OCI-LY7 (cell line): ENCODE data around the gene PATE2. TPM values are rescaled to one million over a fixed set of nuclear protein-coding genes. Genes with fewer than 3 reads are reported as not detected.

Source experiments
- Bru-seq: library from RNA; stranded (reverse); fragments of 400-500 nt; gene quantifications from one replicate; lab custom pipeline; 2021; lab: Mats Ljungman, UMichigan
- BruChase-seq, 2 experiments: library from RNA; stranded (reverse); fragments of 400-500 nt; gene quantifications; one replicate each; lab custom pipeline; 2021; lab: Mats Ljungman, UMichigan
- BruUV-seq: library from RNA; stranded (reverse); fragments of 400-500 nt; replicated peaks from 2 replicates; lab custom pipeline; 2021; lab: Mats Ljungman, UMichigan
- CTCF ChIA-PET: fragments of 300-600 bp; sonication (Branson Sonifier 250); formaldehyde crosslinking; loops from one replicate; lab custom pipeline; 2022; ENCODE audit warnings: antibody characterized with exemption; ENCODE audit not compliant: unreplicated experiment; lab: Charles Lee
- POLR2A ChIA-PET: fragments of 300-600 bp; sonication (Branson Sonifier 250); formaldehyde crosslinking; loops from one replicate; lab custom pipeline; 2022; ENCODE audit warnings: antibody characterized with exemption; lab: Charles Lee
- DNase-seq: peaks from one replicate; pipeline ENCODE4 v3.0.0-alpha.2; 2015; ENCODE audit warnings: low spot score
- H2AFZ ChIP-seq: fragments of 200-600 bp; sonication (generic), shearing (Covaris generic); 2 replicates; pipeline ENCODE4 v1.6.1; 2014; ENCODE audit warnings: mild to moderate bottlenecking, antibody characterized with exemption, low read length, moderate library complexity
- H3K27ac ChIP-seq: fragments of 200-600 bp; sonication (generic); 2 replicates; pipeline ENCODE4 v1.5.1; 2014; ENCODE audit warnings: mixed run types, low read depth, mild to moderate bottlenecking, moderate library complexity, low read length, inconsistent platforms; ENCODE audit not compliant: poor library complexity, severe bottlenecking
- H3K36me3 ChIP-seq: fragments of 200-600 bp; sonication (generic); 2 replicates; pipeline ENCODE4 v1.6.1; 2014; ENCODE audit warnings: mild to moderate bottlenecking, antibody characterized with exemption, low read length, moderate library complexity, mixed read lengths; ENCODE audit not compliant: insufficient read depth
- H3K4me1 ChIP-seq: fragments of 200-600 bp; sonication (generic); 2 replicates; pipeline ENCODE4 v1.5.1; 2014; ENCODE audit warnings: mild to moderate bottlenecking, low read length; ENCODE audit not compliant: insufficient read depth, poor library complexity, severe bottlenecking
- H3K4me2 ChIP-seq: fragments of 200-600 bp; sonication (generic); 2 replicates; pipeline ENCODE4 v1.6.1; 2014; ENCODE audit warnings: mild to moderate bottlenecking, low read length
- H3K4me3 ChIP-seq: fragments of 200-600 bp; sonication (generic); 2 replicates; pipeline ENCODE4 v1.5.1; 2014; ENCODE audit warnings: mild to moderate bottlenecking, low read depth, low read length; ENCODE audit not compliant: poor library complexity, severe bottlenecking
- H3K79me2 ChIP-seq: fragments of 200-600 bp; sonication (generic); 2 replicates; pipeline ENCODE4 v1.6.1; 2016; ENCODE audit warnings: low read depth, mild to moderate bottlenecking, low read length, moderate library complexity, mixed read lengths; ENCODE audit not compliant: insufficient read depth
- H3K9me2 ChIP-seq: fragments of 200-600 bp; sonication (generic); 2 replicates; pipeline ENCODE4 v1.6.1; 2016; ENCODE audit warnings: mild to moderate bottlenecking, low read length, mixed read lengths; ENCODE audit not compliant: insufficient read depth
- H3K9me3 ChIP-seq: fragments of 200-600 bp; sonication (generic); 2 replicates; pipeline ENCODE4 v1.6.1; 2014; ENCODE audit warnings: mild to moderate bottlenecking, mixed run types, low read length, mixed read lengths
- H4K20me1 ChIP-seq: fragments of 200-600 bp; sonication (generic); 2 replicates; pipeline ENCODE4 v1.6.1; 2014; ENCODE audit warnings: mild to moderate bottlenecking, antibody characterized with exemption, low read length, moderate library complexity, mixed read lengths; ENCODE audit not compliant: insufficient read depth
- CTCF ChIP-seq: fragments of 200-600 bp; sonication (generic); conservative IDR thresholded peaks from 2 replicates; pipeline ENCODE4 v1.5.1; 2014; ENCODE audit warnings: mild to moderate bottlenecking, antibody characterized with exemption, low read length, moderate library complexity, mixed read lengths
- EZH2phosphoT487 ChIP-seq: fragments of 200-600 bp; sonication (generic); IDR thresholded peaks from 2 replicates; pipeline ENCODE4 v1.6.1; 2018; ENCODE audit warnings: low read depth, borderline replicate concordance, mild to moderate bottlenecking, mixed run types, antibody characterized with exemption, low read length, moderate library complexity, mixed read lengths
- intact Hi-C: fragments of 100-400 bp; cut with micrococcal nuclease; formaldehyde crosslinking; loops from one replicate; pipeline ENCODE4 v1.10.0; 2022; ENCODE audit not compliant: unreplicated experiment
- long read RNA-seq: library from polyadenylated mRNA; stranded (forward); transcript quantifications from one replicate; pipeline ENCODE4 v2.0.0, GENCODE V29; 2022
- total RNA-seq, 2 experiments: library from RNA; depleted of rRNA in 1 of 2; stranded (reverse); fragments of >200 nt in 1 of 2; shearing (Covaris generic) in 1 of 2; gene quantifications; 2 replicates each; pipeline ENCODE4 v1.2.3, GENCODE V29; 2014 to 2022

The PATE2 gene
- total RNA-seq (2014; rRNA removed; shearing (Covaris generic)), result 1.6 and 4.0 TPM in 2 replicates
- total RNA-seq (2022), result 1.1 and 1.4 TPM in 2 replicates
- Bru-seq, nascent RNA, result percentile 55 among the genes with signal in this experiment
- BruChase-seq, experiment 1, labeled RNA remaining after a 6-hour chase, result percentile 49 among the genes with signal in this experiment
- BruChase-seq, experiment 2, labeled RNA remaining after a 2-hour chase, result percentile 56 among the genes with signal in this experiment
- long read RNA-seq, partial matches to known transcripts, result 0 of 3 reads
- long read RNA-seq, other reads (novel, unspliced or antisense), result 3 of 3 reads

GRCh38 chr11:125778728-125779127 is at the start of gene PATE2:
Gene PATE2, minus strand, starts transcription at chr11:125778828. Its CDS starts 55 bp downstream, at chr11:125778773.
- no peak for DNase-seq
- Histone ChIP-seq H3K4me3 (no peak within 1 kb of the TSS), H4K20me1 (no peaks in the 10 kb centered on the region), H3K27ac (no peak within 1 kb of the TSS), H3K79me2 (no peaks in the 10 kb centered on the region), H2AFZ (no peak within 1 kb of the TSS), H3K4me1 (no peaks in the 10 kb centered on the region), H3K36me3 (no peaks in the 10 kb centered on the region), H3K9me3 (no peaks in the 10 kb centered on the region), H3K9me2 (no peaks in the 10 kb centered on the region), H3K4me2 (no peak within 1 kb of the TSS)
- POLR2A ChIA-PET, result no interaction called here
- no TSS peak for BruUV-seq
- intact Hi-C loops, result no loop called here
- TF ChIP-seq CTCF, result no peak
- CTCF ChIA-PET, result no interaction called here

- Histone ChIP-seq H3K27ac (no peak overlapping the region), H3K36me3 (no peaks in the 10 kb centered on the region), H3K9me3 (peaks cover 5% of the 10 kb centered on the region), H3K9me2 (no peaks in the 10 kb centered on the region), H3K79me2 (no peaks in the 10 kb centered on the region), H3K4me1 (no peaks in the 10 kb centered on the region), H3K4me3 (no peak overlapping the region), H3K4me2 (no peak overlapping the region), H2AFZ (no peak overlapping the region), H4K20me1 (no peaks in the 10 kb centered on the region)
- intact Hi-C loops, result no loop called here
- POLR2A ChIA-PET, result no interaction called here
- no peak for DNase-seq
- CTCF ChIA-PET, result no interaction called here
- no peak for TF ChIP-seq EZH2phosphoT487
- no peak for TF ChIP-seq CTCF
- BruUV-seq, result no TSS peak
Measured at GRCh38 chr11:125807909-125808308, 29.3 kb upstream of the PATE2 start.

GRCh38 chr11:125802387-125802786 is 23.8 kb upstream of the PATE2 start:
- POLR2A ChIA-PET, result interaction anchor here (1.2 kb wide), 1 partner anchor 13 kb away, joined by 4 read pairs; no protein-coding TSS in a partner anchor
- CTCF ChIA-PET, result no interaction called here

More at GRCh38 chr11:125802387-125802786, 23.8 kb upstream of the PATE2 start:
- intact Hi-C loops, result no loop called here
- no peak overlapping the region for H3K4me3 ChIP-seq
- no peaks in the 10 kb centered on the region for H4K20me1 ChIP-seq
- no peaks in the 10 kb centered on the region for H3K4me1 ChIP-seq
- H2AFZ ChIP-seq, result no peak overlapping the region
- TF ChIP-seq EZH2phosphoT487 (no peak), CTCF (no peak)
- no peak for DNase-seq
- BruUV-seq, result TSS peak; percentile 24
- peaks cover 16% of the 10 kb centered on the region for H3K9me3 ChIP-seq
- H3K79me2 ChIP-seq, result no peaks in the 10 kb centered on the region
- no peak overlapping the region for H3K27ac ChIP-seq
- H3K4me2 ChIP-seq, result no peak overlapping the region
- no peaks in the 10 kb centered on the region for H3K9me2 ChIP-seq
- no peaks in the 10 kb centered on the region for H3K36me3 ChIP-seq
